PFSK-1 (cell line): Measurements from ENCODE around the gene SUPT3H.

Experiments
- POLR2AphosphoS5 ChIP-seq: IDR thresholded peaks from 2 replicates; pipeline ENCODE4 v1.6.1; 2012; ENCODE audit warnings: low read depth, mild to moderate bottlenecking, control low read depth, low read length, moderate library complexity
- REST ChIP-seq, 2 experiments: IDR thresholded peaks; 2 replicates each; pipeline versions ENCODE4 v1.6.1 to v1.8.0; 2011 to 2012; ENCODE audit warnings: low read depth in 2 of 2, low read length in 2 of 2, control low read depth in 1 of 2, inconsistent platforms in 1 of 2, mild to moderate bottlenecking in 1 of 2, moderate library complexity in 1 of 2; ENCODE audit not compliant: insufficient read depth in 1 of 2

GRCh38 chr6:44820321-44820720 is 557.4 kb downstream of the SUPT3H start:
- no peak for TF ChIP-seq POLR2AphosphoS5
- TF ChIP-seq REST (IDR thresholded peaks at IDR 0.05; ENCODE audit: insufficient read depth in 1 of 2, low read depth in 2 of 2, low read length in 2 of 2) = no peak
